Stimulated activated CD4-positive, alpha-beta T cell treated with anti-CD3 and anti-CD28 coated beads, Interleukin-12 subunit alpha, Interleukin-12 subunit beta, amount 100 ng/mL, for 48 hours (primary cell): ENCODE results near the gene MTG1.
A peak's percentile ranks its signal among the peaks of the same experiment; 100 is the strongest.
"Not testable (repeated sequence)": the region's sequence is repeated elsewhere in the genome, so short reads cannot be mapped to it uniquely, and the experiment has no call there.

Experiments used
- DNase-seq, 3 donors: peaks; one replicate each; pipeline ENCODE4 v3.0.0-alpha.2; 2020; ENCODE audit warnings: low read depth in 2 of 3, low spot score in 1 of 3

The MTG1 gene

DNA sequence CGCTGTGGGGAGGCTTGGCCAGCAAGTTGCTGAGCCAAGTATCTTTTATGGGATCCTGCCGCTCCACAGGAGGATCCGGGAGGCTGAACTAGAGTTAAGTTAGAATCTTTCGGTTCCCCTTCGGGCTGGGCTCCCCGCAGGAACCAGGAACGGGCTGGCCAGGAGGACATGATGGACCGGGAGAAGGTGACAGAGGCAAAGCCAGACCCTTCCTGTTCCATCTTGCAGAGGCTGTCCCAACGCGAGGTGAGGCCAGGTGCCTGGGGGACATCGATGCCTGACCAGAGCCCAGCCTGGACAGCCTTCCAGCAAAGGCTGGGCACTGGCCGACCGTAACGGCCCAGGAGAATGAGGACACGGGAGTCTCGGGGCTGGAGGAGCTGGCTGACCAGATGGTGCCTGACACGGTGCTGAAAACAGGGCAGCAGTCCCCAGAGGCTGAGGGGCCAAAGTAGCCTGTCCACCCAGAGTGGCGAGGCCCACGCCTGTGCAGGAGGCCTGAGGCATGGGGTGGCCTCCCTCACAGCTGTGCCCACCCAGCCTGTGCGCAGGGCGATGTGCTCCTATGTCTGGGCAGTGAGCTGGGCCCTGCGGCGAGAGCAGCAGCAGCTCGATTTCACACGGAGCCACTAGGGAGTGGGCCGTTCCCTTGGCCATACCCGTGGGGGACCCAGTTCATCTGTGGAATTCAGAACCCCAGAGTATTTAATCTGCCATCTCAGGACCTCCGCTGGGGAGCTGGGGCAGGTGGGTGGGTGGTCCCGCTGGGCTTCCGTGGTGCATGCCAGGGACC lies 16.7 kb upstream of the MTG1 start:
- DNase-seq: no peak

DNA sequence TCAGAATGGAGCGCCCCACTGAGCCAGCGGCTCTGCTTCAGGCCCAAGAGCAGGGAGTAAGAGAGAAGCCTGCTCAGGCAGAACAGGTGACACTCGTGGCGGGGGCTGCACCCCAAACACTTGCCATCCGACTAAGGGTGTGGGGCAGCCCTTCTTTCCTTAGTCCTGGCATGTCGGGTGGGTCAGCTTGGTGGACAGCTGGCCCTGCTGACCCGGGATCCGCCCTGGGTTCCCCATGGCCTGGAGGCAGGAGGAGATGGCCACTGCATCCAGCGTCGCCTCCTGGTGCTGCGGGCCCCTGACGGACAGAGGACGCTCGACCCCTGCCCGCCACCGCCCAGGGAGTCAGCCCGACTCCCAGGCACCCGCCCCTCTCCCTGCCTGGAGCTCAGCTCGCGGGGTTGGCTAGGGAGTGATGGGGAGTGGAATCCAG lies 16.1 kb upstream of the MTG1 start:
- DNase-seq: no peak

DNA sequence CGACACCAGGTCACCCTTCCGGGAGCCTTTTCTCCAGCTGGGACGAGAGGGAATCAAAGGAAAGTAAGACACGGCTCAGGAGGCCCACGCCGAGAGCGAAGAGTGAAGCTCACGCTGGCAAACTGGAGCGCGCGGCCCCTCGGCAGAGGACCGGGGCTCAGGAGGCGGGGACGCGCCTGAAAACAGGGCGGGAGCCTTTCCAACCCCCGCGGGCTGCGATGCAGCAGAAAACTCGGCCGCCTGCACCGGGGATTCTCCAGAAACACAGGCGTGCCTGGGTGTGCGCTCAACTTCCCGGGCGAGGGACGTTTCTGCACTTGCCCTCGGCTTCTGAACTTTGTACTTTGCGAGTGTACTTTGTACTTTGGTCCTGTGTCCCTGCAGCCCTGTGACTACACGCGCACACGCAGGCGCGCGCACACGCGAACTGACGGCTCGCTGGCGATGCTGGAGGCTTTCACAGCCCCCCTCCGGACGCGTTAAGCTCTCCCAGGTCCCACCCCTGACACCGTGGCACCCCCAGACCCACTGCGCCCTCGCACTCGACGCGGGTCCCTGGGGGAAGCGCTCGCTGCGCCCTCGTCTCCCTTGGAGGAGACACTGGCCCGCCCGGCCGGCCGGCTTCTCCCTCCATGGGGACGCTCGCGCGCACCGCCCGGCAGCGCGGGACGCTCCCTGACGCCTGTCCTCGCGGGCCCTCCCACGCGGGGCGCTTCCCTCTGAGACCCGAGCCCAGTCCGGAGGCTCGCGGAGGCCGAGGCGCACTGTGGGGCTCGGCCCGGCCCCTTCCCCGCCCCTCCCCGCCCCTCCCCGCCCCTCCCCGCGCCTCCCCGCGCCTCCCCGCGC lies 15.5 kb upstream of the MTG1 start:
- DNase-seq: peak in 1 of 3 donors; percentile 48

DNA sequence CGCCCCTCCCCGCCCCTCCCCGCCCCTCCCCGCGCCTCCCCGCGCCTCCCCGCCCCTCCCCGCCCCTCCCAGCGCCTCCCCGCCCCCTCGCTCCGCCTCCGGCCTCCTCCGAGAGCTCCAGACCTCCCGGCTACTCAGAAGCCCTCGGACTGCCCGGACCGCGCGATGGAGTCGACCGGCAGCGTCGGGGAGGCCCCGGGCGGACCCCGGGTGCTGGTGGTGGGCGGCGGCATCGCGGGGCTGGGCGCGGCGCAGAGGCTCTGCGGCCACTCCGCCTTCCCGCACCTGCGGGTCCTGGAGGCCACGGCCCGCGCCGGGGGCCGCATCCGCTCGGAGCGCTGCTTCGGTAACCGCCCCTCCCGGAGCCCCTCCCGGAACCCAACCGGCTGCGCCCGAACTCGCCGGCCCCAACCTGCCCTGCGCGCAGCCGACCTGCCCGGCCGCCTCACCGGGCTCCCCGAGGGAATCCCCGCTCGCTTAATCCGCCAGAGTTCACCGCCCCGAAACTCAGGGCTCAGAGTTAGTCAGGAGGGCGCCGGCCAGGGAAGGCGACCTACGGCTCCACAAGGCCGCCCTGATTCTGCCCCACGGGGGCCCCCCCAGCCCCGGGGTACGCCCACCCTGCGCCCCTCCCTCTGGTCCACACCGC lies 14.7 kb upstream of the MTG1 start, which contains the start of gene PAOX:
TSS of gene PAOX (plus strand) at position 111 of the 649 bp plus-strand sequence. CDS start at position 166, 55 bp downstream.
- DNase-seq: peak in 1 of 3 donors; percentile 52

DNA sequence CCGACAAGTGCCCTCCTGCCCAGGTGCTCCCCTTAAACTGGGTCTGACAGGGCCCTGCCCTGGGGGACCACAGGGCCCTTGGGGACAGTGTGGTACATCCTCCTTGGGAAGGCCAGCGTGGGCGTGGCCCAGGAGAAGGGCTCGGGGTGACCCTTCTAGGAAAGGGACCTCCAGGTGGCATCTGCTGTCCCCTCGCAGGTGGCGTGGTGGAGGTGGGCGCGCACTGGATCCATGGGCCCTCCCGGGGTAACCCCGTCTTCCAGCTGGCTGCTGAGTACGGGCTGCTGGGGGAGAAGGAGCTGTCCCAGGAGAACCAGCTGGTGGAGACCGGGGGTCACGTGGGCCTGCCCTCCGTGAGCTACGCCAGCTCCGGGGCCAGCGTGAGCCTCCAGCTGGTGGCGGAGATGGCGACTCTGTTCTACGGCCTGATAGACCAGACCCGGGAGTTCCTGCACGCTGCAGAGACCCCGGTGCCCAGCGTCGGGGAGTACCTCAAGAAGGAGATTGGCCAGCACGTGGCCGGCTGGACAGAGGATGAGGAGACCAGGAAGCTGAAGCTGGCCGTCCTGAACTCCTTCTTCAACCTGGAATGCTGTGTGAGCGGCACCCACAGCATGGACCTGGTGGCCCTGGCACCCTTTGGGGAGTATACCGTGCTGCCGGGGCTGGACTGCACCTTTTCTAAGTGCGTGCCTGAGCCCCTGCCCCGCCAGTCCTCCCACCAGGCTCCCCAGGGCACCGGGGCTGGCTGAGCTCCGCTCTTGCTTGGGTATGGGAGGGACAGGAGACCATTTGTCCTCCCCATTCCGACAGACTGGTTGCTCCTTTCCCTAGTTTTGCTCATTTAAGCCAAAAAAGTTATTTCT lies 13.9 kb upstream of the MTG1 start:
- DNase-seq: no peak

DNA sequence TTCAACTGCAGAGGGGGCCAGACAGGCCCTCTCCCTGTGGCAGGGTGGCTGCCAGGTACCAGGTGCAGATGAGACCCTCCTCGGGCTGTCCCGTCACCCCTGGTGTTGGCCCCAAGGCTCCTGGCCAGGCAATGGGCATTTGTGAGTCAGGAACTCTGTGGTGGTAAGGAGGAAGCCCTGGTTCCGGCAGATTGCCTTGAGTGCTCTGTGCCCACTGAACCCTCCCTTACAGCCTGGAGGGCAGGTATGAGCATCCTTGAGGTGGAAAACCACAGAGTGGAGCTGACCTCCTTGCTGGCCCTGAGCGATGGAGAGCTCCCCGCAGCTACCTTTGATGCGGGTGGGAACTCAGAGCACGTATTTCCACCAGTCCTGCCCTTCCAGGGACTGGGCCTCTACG lies 12.9 kb upstream of the MTG1 start:
- no peak for DNase-seq

DNA sequence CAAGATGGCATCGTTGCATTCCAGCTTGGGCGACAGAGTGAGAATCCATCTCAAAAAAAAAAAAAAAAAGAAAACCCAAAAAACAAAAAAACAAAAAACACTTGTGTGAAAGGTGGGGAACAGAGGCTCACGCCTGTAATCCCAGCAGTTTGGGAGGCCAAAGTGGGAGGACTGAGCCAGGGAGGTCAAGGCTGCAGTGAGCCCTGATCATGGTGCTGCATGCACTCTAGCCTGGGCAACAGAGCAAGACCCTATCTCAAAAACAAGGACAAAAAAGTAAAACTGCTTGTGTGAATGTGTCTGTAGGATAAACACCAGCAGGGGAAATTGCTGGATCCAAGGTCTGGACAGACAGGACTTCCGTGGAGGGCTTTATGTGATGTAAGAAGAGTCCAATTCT lies 10.4 kb upstream of the MTG1 start:
- no peak for DNase-seq

DNA sequence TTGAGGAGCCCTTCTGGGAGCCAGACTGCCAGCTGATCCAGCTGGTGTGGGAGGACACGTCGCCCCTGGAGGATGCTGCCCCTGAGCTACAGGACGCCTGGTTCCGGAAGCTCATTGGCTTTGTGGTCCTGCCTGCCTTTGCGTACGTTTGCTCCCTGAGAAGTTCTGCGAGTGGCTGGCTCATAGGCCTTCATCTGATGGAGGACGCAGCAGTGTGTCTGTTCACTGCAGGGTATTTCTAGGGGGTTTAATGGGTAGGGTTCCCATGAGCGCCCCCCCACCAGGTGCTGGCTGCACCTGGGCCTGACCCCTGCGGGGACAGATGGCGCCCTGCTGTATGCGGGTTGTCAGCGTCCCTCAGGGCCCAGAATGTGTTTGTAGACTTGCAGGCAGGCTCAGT lies 9.9 kb upstream of the MTG1 start:
- DNase-seq: no peak

DNA sequence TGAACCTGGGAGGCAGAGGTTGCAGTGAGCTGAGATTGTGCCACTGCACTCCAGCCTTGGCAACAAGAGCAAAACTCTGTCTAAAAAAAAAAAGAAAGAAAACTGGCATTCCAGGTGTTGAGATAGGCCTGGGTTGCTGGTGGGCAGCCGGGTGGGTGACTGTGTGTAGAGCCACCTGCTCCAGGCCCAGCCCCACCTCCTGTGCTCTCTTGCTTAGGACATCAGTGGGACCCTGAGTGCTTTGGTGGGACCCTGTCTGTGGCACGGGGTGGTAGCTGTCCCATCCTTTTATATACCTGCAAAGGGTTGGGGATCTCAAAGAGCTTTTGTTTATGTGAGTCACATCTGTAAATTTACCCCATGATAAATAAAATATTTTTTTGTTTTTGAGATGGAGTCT lies 8.7 kb upstream of the MTG1 start:
- DNase-seq: no peak

DNA sequence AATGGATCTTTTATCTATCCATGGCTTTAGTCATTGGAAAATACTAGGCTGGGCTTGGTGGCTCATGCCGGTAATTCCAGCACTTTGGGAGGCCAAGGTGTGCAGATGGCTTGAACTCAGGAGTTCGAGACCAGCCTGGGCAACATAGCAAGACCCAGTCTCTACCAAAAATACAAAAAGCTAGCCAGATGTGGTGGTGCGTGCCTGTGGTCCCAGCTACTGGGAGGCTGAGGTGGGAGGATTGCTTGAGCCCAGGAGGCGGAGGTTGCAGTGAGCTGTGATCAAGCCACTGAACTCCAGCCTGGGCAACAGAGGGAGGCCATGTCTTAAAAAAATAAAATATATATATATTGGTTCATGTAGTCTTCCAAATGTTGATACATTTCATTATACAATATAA lies 7.0 kb upstream of the MTG1 start:
- not testable (repeated sequence) for DNase-seq

DNA sequence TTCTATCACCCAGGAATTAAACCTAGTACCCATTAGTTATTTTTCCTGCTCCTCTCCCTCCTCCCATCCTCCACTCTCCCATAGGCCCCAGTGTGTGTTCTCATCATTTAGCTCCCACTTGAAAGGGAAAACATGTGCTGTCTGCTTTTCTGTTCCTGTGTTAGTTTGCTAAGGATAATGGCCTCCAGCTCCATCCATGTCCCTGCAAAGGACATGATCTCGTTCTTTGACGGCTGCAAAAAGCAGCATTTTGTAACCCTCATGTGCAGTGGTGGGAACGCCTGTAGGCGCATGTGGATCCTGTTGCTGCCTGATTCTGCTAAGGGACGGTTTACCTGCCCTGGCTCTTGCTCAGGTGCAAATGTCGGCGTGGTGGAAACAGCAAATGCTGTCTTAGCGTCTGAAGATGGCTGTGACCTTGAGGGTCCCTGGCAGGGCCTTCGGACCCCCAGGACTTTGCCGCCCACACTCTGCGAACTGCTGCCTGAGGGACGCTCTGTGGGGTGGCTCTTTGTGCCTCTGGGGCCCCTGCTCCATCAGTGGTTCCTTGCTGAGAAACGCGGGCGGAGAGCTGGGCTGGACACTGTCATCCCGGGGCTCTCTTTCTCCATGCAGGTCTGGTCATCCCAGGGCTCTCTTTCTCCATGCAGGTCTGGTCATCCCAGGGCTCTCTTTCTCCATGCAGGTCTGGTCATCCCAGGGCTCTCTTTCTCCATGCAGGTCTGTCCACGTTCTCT lies 5.6 kb upstream of the MTG1 start:
- no peak for DNase-seq

DNA sequence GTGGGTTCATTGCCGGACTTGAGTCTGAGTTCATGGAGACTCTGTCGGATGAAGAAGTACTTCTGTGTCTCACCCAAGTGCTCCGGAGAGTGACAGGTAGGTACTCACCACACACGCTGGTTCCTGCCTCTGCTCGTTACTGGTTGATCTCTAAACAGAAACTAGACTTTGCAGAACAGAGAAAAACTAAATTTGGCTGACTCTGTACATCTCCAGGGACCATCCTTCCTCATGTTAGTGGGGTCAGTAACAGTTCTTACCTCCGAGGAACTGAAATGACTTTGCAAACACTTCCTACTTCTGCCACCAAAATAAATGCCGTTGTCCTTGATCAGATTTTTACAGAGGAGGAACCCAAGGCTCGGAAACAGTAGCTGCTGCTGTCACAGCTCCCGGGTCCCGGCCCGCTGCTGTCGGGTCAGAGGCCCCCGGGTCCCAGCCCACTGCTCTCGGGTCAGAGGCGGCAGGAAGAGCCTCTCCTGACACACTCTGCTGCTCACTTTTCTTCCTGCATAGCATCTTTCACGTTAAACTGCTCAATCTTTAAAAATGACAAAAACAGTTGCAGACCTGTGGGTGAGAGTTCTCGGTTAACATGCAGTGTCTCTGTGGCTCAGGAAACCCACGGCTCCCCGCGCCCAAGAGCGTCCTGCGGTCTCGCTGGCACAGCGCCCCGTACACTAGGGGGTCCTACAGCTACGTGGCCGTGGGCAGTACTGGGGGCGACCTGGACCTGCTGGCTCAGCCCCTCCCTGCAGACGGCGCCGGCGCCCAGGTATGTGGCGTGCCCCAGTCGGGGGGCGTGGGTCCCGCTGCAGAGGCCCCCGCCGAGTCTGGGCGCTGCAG lies 4.8 kb upstream of the MTG1 start:
- no peak for DNase-seq

DNA sequence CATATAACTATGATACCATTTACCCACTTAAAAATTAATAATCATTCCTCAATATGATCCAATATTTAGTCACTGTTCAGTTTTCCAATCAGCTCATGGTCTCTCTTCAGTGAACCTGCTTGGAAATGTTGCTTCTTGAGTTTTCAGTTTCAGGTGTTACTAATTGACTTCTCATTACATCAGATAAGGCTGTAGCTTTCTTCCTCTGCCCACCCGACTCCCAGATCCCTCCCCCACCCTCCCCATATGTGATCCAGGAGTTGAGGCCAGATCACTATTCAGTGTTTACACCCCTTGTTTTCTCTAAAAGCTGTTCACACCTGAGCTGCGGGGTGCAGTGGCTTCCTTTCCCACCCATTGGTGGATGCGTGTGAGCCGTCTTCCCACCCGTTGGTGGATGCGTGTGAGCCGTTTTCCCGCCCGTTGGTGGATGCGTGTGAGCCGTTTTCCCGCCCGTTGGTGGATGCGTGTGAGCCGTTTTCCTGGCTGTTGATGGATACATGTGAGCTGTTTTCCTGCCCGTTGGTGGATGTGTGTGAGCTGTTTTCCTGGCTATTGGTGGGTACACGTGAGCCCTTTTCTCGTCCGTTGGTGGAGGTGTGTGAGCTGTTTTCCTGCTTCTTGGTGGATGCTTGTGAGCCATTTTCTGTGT lies 3.2 kb upstream of the MTG1 start:
- DNase-seq: no peak

DNA sequence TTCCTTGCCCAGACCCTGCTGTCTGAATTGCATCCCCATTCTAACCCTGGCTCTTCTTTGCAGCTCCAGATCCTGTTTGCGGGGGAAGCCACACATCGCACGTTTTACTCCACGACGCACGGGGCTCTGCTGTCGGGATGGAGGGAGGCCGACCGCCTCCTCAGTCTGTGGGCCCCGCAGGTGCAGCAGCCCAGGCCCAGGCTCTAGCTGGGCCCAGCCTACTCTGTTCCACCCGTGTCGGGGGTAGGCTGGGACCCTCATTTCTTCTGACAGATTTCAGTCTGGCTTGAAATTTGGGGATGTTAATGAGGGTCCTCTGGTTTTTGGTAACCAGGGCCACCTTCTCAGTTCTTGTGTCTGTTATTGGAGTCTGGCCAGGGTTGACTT lies 2.7 kb upstream of the MTG1 start:
- DNase-seq: no peak

DNA sequence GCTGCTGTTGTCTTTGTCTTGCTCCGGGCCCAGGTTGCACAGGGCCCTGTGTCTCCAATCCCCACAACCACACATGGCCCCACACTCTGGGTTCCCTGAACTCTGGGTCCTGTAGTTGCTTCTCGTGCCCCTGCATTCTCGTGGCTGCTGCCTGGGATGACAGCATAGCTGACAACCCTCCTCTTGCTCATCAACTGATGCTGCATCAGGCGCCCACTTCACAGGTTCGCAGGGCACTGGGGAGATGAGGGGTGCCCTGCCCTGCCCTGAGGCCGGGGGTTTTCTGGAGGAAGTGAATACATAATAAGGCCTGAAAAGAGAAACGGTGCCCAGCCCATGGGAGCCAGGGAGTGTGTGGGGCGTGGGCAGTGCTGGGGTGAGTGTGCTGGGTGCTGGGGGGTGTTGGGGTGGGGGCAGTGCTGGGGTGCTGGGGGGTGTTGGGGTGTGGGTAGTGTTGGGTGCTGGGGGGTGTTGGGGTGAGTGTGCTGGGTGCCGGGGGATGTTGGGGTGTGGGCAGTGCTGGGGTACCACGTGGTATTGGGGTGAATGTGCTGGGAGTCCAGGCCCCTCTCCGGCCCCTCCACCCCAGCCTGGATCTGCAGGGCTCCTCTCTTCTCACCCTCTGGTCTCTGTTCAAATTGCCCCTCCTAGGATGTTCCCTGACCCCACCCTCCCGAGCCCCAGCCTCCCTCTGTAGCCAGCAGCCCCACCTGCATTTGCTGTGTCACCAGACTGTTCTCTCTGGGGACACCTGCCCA lies 2.0 kb upstream of the MTG1 start:
- no peak for DNase-seq

DNA sequence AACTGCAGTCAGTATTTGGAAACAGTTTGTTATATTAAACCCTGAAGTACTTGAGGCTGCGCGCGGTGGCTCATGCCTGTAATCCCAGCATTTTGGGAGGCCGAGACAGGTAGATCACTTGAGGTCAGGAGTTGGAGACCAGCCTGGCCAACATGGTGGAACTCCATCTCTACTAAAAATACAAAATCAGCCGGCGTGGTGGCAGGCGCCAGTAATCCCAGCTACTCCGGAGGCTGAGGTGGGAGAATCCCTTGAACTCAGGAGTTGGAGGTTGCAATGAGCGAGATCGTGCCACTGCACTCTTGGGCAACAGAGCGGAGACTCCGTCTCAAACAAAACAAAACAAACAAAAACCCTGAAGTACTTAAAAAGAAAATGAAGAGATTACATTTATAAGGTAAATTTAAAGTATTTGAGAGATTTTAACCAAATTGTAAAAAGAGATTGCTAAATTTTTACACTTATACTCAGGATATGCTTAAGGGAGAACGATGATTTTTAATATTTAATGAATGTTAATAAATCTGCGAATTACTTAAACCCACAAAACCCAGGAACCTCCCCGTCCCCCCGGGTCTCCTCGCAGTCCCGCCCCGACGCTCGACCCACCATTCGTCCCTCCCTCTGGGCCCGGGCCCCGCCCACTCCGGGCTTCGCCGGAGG lies 425 bp upstream of the MTG1 start:
- no peak for DNase-seq

DNA sequence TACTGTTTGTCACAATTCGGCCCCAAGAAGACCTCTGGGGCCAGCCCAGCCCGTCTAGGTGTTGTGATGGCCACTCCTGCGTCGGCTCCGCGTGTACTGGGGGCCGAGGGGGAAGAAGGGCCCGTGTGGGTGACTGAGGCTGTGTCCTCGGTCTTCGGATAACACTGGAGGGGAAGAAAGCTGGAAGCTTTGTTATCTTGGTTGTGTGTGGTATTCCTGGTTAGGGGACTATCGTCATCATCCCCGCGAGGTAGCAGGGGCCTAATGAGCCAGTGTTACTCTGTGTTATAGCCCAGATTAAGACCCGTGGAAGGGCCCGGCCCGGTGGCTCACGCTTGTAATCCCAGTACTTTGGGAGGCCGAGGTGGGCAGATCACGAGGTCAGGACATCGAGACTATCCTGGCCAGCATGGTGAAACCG lies 854 bp downstream of the MTG1 start:
- DNase-seq: no peak
